Type B pancreatic cell (in vitro differentiated cells): ENCODE data around the gene CMYA5. TPM values are rescaled to one million over a fixed set of nuclear protein-coding genes. Genes with fewer than 3 reads are reported as not detected.

ENCODE experiments used
- DNase-seq: peaks from one replicate; pipeline ENCODE4 v3.0.0; 2021; ENCODE audit warnings: mixed read lengths; ENCODE audit not compliant: unreplicated experiment; ENCODE audit errors: extremely low spot score
- H3K27ac Mint-ChIP-seq: 2 replicates; pipeline ENCODE4 v1.8.0; 2021; ENCODE audit warnings: mild to moderate bottlenecking, mixed read lengths
- H3K27me3 Mint-ChIP-seq: 2 replicates; pipeline ENCODE4 v1.8.0; 2021; ENCODE audit warnings: mixed read lengths
- H3K36me3 Mint-ChIP-seq: 2 replicates; pipeline ENCODE4 v1.8.0; 2021; ENCODE audit warnings: mixed read lengths
- H3K4me1 Mint-ChIP-seq: one replicate; pipeline ENCODE4 v1.8.0; 2021; ENCODE audit warnings: mixed read lengths; ENCODE audit not compliant: unreplicated experiment
- H3K4me3 Mint-ChIP-seq: 2 replicates; pipeline ENCODE4 v1.8.0; 2021; ENCODE audit warnings: mild to moderate bottlenecking, mixed read lengths
- H3K9me3 Mint-ChIP-seq: 2 replicates; pipeline ENCODE4 v1.8.0; 2021; ENCODE audit warnings: mixed read lengths
- CTCF ChIP-seq: fragments of 200-600 bp; sonication (generic); conservative IDR thresholded peaks from 2 replicates; pipeline ENCODE4 v1.5.0; 2021; ENCODE audit warnings: antibody characterized with exemption, mild to moderate bottlenecking
- total RNA-seq: library from RNA; stranded (reverse); gene quantifications from 2 replicates; pipeline ENCODE4 v1.2.1, GENCODE V29; 2021; ENCODE audit warnings: low replicate concordance

Gene CMYA5
- total RNA-seq, 1 donor from 2014 or later = 1.4 TPM

DNA sequence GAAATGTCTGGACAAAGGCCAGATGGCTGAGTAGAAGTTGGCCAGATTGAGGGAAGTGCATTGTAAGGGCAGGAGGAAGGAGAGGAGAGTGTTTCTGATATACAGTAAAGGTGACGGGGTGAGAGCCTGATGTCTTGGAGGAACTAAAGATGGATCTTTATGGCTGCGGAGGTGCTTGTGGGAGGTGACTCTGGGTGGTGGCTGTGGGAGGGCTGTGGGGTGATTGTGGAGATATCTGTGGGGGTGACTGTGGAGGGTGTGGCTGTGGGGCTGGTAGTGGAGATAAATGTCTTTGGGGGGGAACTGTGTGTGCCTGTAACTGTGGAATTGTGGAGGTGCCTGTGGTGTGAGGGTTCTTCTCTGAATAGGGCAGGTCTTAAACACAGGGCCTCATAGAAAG is 121.4 kb downstream of the CMYA5 start:
- Mint-ChIP-seq H3K9me3 (no peaks in the 10 kb centered on the region), H3K4me1 (peaks cover 4% of the 10 kb centered on the region), H3K4me3 (no peak overlapping the region), H3K36me3 (no peaks in the 10 kb centered on the region), H3K27me3 (peaks cover 7% of the 10 kb centered on the region), H3K27ac (no peak overlapping the region)
- TF ChIP-seq CTCF = no peak
- DNase-seq = no peak

DNA sequence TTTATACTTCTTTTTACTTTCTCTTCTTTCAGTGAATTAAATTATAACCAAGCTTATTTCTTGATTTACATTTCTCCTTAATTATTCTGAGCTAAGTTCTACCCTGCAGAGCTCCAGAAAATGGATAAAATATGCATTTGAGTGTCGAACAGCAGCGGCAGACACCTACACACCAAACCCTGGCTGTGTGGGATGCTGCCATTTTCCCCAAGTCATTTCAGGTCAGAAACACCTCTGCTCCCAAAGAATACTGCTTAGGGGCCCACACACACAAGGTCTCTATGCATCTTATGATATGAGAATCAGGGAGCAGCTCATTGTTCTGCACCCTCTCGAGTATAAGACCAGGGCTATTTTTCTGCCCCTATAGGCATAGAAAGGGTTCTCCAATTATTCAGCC is 122.3 kb downstream of the CMYA5 start:
- H3K4me1 Mint-ChIP-seq = peaks cover 3% of the 10 kb centered on the region
- no peak overlapping the region for H3K27ac Mint-ChIP-seq
- no peaks in the 10 kb centered on the region for H3K36me3 Mint-ChIP-seq
- TF ChIP-seq CTCF = no peak
- H3K27me3 Mint-ChIP-seq = peaks cover 7% of the 10 kb centered on the region
- no peaks in the 10 kb centered on the region for H3K9me3 Mint-ChIP-seq
- no peak overlapping the region for H3K4me3 Mint-ChIP-seq
- no peak for DNase-seq

DNA sequence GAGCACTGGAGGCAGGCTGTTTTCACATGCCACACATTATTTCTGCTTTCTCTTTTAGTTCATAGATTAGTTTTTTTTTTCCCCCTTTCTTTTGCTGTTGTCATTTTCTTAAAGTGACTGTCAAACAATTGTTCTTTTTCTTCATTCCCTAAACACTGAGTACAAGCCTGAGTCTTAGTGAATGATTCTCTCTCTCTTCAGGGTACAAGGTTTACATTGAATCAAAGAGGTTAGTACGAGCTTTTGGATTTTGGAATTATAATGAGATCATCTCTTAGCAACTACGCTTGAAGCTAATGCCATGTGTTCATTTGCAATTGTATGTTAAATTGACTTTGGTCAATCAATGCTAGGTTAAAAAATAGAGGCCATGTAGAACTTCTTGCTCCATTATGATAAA is 125.1 kb downstream of the CMYA5 start:
- peaks cover 4% of the 10 kb centered on the region for H3K9me3 Mint-ChIP-seq
- H3K27ac Mint-ChIP-seq = no peak overlapping the region
- H3K4me1 Mint-ChIP-seq = no peaks in the 10 kb centered on the region
- peaks cover 7% of the 10 kb centered on the region for H3K27me3 Mint-ChIP-seq
- no peak for TF ChIP-seq CTCF
- no peak for DNase-seq
- H3K36me3 Mint-ChIP-seq = no peaks in the 10 kb centered on the region
- no peak overlapping the region for H3K4me3 Mint-ChIP-seq

GRCh38 chr5:79816014-79816413 is 126.4 kb downstream of the CMYA5 start:
- Mint-ChIP-seq H3K36me3 (no peaks in the 10 kb centered on the region), H3K4me1 (no peaks in the 10 kb centered on the region), H3K9me3 (peaks cover 4% of the 10 kb centered on the region), H3K27me3 (peaks cover 10% of the 10 kb centered on the region), H3K4me3 (no peak overlapping the region), H3K27ac (no peak overlapping the region)
- no peak for DNase-seq
- no peak for TF ChIP-seq CTCF

GRCh38 chr5:79820648-79821047 is 131.0 kb downstream of the CMYA5 start:
- H3K4me1 Mint-ChIP-seq = peaks cover 10% of the 10 kb centered on the region
- TF ChIP-seq CTCF = no peak
- H3K36me3 Mint-ChIP-seq = no peaks in the 10 kb centered on the region
- peaks cover 10% of the 10 kb centered on the region for H3K27me3 Mint-ChIP-seq
- no peak for DNase-seq
- H3K4me3 Mint-ChIP-seq = no peak overlapping the region
- H3K27ac Mint-ChIP-seq = no peak overlapping the region
- H3K9me3 Mint-ChIP-seq = peaks cover 4% of the 10 kb centered on the region

DNA sequence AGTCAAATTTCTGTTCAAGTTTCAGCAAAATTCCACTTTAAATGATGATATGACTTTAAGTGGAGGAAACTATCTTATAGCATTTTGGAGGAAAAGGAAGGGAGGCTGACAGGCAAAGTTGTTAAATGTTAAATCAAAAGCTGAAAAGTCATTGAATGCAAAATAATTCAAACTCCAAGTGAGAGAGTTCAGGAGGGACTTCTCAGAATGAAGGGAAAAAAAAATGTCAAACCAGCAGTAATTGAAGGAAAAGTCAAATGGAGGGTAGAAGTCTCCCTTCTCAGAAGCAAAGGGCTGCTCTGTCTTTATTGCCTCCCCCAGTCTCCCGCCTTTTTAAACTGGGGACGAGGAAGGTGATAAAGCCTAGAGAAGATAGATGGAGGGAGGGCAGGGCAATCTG is 134.8 kb downstream of the CMYA5 start:
- Mint-ChIP-seq H3K36me3 (no peaks in the 10 kb centered on the region), H3K4me1 (peaks cover 10% of the 10 kb centered on the region), H3K9me3 (no peaks in the 10 kb centered on the region), H3K27ac (no peak overlapping the region), H3K27me3 (peaks cover 28% of the 10 kb centered on the region), H3K4me3 (no peak overlapping the region)
- DNase-seq = no peak
- no peak for TF ChIP-seq CTCF
